Hypothalamus (tissue), 51 donors: ENCODE results near the gene TOP2A.
"Not testable (repeated sequence)": the region's sequence is repeated elsewhere in the genome, so short reads cannot be mapped to it uniquely, and the experiment has no call there.

Source experiments
- DNase-seq, 51 donors: peaks; one replicate each; lab custom pipeline; 2025; lab: John Stamatoyannopoulos, UW

The TOP2A gene

DNA sequence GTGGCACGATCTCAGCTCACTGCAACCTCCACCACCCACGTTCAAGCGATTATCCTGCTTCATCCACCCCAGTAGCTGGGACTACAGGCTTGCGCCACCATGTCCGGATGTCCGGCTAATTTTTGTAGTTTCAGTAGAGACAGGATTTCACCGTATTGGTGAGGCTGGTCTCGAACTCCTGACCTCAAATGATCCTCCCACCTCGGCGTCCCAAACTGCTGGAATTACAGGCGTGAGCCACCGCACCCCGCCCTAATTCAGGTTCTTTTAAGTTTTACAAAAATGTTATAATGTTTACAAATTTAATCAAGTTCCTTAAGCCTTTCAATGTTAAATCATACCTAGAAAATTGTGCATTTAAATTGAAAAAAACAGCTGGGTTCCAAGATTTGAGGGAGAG is 39.9 kb downstream of the TOP2A start:
- no peak for DNase-seq

DNA sequence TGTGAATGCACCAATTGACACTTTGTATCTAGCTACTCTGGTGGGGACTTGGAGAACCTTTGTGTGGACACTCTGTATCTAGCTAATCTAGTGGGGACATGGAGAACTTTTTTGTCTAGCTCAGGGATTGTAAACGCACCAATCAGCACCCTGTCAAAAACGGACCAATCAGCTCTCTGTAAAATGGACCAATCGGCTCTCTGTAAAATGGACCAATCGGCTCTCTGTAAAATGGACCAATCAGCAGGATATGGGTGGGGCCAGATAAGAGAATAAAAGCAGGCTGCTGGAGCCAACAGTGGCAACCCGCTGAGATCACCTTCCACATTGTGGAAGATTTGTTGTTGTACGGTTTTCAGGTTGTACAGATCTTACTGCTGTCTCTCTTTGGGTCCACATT is 41.2 kb downstream of the TOP2A start:
- not testable (repeated sequence) for DNase-seq

DNA sequence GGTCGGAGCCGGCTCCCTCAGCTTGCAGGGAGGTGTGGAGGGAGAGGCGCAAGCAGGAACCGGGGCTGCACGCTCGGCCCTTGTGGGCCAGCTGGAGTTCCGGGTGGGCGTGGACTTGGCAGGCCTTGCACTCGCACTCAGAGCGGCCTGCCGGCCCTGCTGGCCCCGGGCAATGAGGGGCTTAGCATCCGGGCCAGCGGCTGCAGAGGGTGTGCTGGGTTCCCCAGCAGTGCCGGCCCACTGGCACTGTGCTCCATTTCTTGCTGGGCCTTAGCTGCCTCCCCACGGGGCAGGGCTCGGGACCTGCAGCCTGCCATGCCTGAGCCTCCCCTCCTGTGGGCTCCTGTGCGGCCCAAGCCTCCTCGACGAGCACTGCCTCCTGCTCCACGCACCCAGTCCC is 41.9 kb downstream of the TOP2A start:
- DNase-seq, result not testable (repeated sequence)

DNA sequence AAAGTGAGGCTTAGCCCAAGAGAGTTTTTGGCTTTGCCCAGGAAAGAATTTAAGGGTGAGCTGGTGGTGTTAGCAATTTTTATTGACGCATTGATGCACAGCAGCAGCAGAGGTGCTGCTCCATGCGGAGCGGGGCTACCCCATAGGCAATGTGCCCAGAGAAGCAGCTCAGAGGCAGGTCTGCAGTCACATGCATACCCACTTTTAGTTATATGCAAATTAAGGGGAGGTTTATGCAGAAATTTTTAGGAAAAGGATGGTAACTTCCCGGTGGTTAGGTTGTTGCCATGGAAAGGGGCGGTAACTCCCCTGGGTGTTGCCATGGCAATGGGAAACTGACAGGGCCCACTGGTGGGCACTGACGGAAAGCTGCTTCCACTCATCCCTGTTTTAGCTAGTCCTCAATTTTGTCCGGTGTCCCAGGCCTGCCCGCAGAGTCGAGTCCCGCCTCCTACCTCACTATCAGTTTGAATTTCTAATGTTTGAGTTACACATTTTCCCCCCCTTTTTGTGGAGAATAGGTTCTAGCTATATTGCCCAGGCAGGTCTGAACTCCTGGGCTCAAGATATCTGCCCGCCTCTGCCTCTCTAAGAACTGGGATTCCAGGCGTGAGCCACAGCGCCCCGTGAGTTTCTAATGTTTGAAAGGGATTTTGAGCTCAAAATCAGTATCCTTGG is 42.7 kb downstream of the TOP2A start:
- no peak for DNase-seq

DNA sequence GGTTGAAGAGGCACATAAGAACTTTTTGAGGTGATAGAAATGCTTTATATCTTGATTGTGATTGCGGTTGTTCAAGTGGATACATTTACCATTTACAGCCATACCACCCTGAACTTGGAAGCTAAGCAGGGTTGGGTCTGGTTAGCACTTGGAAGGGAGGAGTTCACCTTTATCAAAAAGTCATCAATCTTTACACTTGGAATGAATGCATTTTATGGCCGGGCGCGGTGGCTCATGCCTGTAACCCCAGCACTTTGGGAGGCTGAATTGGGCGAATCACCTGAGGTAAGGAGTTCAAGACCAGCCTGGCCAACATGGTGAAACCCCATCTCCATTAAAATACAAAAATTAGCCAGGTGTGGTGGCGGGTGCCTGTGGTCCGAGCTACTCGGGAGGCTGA is 43.7 kb downstream of the TOP2A start:
- DNase-seq, result no peak

DNA sequence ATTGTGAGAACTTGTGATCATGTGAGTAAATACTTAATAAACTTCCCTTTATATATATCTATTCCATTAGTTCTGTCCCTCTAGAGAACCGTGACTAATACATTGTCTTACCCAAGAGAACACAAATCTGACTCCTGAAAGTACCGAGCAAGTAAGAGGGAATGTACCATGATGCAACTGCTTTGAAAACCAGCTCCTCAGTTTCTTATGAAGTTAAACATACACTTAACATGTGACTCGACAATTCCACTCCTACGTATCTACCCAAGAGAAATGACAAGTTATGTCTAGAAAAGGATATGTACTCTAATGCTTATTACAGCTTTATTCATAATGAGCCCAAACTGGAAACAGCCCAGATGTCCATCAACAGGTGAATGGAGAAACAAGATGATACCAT is 44.4 kb downstream of the TOP2A start:
- no peak for DNase-seq

DNA sequence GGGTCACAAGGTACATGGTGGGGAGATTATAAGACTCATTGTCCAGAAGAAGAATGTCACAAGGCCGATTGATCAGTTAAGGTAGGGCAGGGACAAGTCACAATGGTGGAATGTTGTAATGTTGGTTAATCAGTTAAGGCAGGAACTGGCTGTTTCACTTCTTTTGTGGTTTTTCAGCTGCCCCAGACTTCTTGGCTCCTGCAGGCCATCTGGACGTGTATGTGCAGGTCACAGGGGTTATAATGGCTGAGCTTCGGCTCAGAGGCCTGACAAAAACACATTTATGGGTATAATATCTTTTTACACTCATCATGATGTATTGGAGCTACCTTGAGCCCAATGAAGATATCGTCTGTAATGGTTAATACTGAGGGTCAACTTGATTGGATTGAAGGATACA is 45.1 kb downstream of the TOP2A start:
- DNase-seq, result not testable (repeated sequence)

DNA sequence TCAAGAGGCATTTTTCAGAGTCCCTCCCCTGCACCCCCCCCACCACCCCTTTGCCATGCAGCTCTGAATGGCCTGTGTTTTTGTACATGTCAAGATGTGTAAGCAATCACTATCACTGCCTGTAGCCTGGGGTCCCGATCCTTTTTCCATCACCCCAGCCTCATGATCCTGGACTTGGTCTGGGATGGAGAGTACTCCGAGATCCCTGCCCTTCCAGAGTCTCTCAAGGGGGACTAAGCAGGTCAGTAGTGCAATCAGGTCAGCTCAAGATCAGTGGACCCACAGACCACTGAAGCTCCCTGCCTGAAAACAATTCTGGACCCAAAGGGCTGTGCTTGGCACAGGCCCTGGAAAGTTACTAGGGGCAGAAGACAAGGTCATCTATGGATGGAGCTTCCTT is 45.7 kb downstream of the TOP2A start:
- DNase-seq, result no peak

DNA sequence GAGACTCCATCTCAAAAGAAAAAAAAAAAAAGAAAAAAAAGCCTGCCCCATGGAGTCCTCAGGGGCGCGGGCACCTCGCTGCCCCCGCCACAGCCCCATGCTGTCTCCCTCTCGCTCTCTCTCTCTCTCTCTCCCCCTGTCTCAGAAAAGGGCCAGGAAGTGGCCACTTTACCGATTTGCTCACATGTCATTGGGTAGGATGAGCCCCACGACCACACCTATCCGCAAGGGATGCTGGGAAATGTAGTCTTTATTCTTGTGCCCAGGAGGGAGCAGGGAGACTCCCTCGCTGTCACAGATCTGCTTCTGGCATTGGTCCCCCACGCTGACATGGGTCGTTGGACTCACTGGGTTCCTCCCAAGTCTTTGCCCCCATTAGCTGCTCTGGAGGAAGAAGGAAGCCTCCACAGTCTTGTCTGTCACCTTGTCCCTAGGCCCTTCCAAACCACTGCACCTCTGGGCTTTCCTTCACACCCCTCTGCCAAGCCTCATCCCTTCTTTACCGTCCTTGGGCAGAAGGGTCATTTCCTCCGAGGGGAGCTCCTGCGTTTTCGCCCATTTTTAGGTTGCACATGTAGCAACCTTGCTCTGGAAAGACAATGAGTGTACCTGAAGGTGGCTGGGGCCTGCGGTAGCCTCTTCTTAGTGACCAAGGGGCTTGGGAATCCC is 46.3 kb downstream of the TOP2A start:
- no peak for DNase-seq

DNA sequence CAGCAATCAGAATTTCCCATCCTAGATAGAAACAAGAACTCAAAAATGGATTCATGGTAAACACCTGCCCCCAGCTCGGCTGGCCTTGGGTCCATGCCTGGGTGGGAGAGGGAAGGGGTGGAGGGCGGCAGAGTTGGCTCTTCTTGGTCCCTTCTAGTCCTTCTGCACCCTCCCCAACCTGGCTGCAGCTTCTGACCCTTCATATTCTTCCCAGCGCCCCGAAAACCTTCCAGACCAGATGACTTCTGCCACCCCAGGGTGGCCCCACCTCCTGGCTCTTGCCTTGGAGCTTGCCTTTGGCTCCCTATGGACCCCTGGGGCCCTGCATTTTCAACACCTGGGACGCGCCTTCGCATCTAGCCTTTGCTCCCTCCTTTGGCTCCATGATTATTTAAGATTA is 47.8 kb downstream of the TOP2A start:
- no peak for DNase-seq

DNA sequence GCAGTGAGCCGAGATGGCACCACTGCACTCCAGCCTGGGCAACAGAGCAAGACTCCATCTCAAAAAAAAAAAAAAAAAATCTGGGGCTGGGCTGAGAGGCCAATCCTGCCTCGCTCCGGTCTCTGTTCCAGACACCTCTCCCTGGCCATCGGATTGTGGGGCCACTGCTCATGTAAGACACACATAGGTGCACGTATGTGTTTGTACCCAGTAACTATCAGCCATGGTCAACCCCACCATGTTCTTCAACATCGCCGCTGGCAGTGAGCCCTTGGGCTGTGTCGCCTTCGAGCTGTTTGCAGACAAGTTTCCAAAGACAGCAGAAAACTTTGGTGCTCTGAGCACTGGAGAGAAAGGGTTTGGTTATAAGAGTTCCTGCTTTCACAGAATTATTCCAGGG is 50.0 kb downstream of the TOP2A start:
- DNase-seq, result not testable (repeated sequence)

DNA sequence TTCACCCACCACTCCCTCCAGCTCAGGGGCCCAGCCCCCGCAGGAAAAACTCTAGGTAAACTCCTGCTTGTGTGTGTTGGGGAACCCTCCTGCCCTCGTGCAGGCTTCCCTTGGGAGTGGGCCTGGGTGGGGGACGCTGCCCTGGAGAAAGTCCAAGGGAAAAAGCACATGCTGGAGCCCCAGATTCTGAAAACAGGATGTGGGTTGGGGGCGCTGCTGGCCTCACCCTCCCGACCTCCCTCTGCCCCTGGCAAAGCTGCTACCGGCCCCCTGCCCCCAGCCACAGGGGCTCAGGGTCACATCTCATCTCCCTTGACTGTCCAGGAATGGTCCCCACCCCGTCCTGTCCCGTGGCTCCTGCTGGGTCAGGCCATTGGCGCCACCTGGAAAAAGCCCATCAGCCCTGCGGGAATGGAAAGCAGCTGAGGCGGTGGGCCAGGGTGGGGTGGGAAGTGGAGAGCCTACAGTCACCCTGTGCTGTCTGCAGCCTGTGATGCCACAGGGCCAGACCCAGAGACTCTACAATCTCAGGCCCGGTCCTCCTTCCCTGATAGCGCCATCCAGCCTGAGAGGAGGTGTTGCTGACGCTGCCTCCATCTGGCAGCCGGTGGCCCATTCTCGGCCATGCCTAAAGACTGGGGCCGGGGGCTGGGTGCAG is 50.7 kb downstream of the TOP2A start:
- DNase-seq, result no peak

DNA sequence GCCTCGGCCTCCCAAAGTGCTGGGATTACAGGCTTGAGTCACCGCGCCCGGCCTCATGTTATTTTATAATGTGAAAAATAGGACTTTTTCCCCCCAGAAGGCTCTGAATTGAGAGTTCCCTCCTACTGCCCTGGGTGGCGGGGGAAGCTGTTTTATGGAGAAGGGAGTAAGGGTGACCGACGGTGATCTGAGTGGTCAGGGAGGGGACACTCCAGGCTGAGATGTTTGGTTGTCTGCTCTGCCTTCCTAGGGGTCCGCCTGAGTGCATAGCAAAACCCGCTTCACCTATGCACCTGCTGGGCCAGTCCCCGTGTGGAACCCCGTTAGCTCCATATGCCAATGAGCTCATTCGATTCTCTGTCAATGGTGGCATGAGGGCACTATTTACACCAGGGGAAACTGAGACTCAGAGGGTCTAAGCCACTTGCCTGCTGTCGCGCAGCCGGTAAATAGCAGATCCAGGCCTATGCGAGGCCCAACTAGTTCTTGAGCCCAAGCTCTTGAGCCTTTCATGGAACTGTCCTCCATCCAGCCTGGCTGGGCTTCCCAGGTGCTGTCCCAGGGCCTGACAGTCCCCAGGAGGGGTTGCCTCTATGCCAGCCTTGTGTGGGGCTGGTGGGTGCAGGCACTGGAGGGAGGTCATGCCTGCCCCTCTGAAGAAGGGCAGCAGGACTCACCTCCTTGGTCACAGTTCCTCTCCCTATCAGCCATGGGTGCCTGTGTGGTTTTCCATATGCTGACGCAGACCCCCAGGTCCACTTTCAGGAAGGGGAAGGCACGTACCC is 51.4 kb downstream of the TOP2A start:
- DNase-seq, result no peak

DNA sequence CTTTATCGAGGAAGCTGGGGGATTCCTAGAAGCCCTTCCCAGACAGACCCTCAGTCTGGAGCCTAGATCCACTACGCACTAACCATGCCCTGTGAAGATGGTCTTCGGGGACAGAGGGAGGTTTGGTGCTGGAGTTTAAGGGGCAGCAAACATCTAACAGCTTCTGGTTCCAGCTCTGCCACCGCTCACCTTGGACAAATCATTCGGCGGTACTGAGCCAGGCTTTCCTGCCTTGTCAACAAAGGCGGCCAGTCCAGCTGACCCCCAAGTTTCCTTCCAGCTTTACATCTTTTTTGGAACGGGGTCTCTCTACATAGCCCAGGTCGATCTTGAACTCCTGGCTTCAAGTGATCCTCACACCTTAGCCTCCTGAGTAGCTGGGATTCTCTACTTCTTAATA is 52.8 kb downstream of the TOP2A start:
- no peak for DNase-seq

DNA sequence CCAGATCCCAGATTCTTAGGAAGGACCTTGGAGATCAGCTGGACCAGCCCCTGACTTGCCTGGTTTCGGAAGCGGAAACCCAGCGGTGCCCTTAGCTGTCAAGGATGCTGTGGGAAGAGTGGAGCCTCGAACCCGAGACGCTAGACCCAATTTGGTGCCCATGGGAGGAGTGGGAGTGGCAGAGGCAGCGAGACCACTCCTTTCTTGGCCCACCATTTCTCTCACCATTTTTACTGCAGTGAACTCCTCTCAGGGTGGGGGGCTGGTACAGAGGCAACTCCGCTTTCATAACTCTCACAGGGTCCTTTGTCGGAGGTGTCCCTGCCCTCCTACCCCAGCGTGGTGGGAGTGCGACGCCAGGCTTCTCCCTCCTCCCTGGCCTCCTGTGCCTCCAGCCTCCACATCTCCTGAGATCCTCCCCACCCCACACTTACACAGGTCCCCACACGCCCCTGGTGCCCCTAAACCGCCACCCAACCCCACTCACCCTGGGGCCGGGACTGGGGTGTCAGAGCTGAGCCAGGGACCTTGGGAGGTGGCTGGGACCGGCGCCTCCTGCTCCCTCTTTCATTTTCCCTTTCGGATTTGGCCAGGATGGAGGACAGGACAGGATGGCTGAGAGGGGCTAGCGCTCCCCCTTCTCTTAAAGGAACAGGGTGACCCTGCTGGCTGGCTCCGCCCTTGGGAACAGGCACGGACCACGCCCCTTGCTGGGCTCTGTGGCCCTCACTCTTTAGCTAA is 53.4 kb downstream of the TOP2A start, which contains the start of gene GJD3:
TSS of gene GJD3 (minus strand) at position 617 of the 741 bp plus-strand sequence. CDS start 922 bp downstream, outside the sequence.
- DNase-seq, result no peak

DNA sequence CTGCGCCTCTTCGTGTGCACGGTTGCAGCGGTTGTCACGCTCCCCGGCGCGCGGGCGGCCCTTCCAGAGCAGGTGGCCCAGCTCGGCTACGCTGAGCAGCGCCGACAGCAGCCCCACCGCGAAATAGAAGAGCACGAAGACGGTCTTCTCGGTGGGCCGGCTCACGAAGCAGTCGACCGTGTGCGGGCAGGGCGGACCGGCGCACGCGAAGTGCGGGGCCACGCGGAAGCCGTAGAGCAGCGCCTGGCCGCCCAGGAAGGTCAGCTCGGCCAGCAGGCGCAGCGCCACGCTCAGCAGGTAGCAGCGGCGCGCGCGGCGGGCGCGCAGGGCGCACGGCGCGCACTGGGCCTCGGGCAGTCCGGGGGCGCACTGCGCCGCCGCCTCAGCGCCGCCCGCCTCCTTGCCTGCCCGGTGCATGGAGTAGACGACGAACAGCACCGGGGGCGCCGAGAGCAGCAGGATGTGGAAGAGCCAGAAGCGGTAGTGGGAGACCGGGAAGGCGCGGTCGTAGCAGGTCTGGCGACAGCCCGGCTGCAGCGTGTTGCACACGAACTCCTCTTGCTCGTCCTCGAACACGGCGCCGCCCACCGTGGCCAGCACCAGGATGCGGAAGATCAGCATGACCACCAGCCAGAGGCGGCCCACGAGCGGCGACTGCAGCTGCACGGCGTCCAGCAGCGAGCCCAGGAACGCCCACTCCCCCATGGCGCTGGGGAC is 54.4 kb downstream of the TOP2A start:
- no peak for DNase-seq

DNA sequence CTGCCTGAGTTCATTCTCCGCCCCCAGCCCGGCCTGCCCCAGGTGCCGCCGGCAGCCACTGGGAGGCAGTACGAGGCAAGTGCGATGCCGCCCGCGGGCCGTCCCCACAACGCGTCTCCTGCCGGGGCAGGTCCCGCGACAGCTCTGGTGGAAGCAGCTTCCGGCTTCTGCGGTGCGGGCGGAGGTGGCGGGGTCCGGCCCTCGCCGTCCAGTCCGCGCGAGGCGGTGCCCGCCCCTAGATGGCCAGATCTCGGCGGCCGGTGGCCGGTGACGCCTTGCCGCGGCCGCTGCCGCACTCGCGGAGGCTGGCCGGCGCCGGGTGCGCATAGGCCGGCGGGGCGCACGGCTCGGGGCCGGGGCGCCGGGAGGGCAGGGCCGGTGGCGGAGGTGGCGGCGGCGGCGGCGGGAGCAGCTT is 55.0 kb downstream of the TOP2A start:
- peak in 5 of 51 donors; percentile 10 to 38 (median 23) for DNase-seq

DNA sequence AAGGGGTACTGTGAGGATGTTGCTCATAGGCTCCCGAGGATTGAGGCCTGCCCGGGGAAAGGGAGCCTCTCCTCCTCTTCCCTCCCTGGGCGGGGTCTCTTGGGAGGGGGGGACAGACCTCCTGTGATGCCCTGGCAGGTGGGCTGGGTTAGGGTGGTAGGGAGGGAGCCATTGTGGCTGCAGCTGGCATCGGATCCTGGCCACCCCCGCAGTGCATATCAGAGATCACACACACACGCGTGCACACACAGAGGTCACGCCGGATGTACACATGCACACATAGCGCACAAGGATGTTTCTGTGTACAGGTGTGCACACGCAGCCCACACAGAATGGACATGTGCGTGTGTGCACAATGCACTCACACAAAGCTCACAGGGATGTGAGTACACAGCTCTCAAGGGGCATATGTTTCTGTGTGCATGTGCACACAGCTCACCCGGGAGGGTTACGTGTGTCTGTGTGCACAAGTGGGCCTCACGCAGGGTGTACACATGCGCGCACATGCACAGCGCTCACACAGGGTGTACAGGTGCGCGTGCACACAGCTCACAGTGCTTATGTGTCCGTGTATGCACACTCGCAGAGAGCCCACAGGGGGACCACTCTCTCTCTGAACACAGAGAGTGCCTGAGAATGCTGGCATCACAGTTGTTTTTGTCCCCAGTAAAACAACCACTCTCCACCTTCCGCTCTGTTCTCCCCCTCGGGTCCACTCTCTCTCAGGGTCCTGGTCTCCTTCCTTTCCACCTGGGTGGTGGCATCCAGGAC is 55.6 kb downstream of the TOP2A start:
- DNase-seq, result no peak
